ENCODE data around the gene PYGM. TPM values are rescaled to one million over a fixed set of nuclear protein-coding genes. Genes with fewer than 3 reads are reported as not detected.
A peak's percentile ranks its signal among the peaks of the same experiment; 100 is the strongest.

Gene PYGM
- total and polyA plus RNA-seq, 2 of the 8 experiments (the other 6 are each of a cell fraction or from before 2014, with no cell fraction given), result 9.6 to 10.0 TPM

- TF ChIP-seq RNF2 (IDR thresholded peaks at IDR 0.05; ENCODE audit: borderline replicate concordance, low read depth, low read length, missing control alignments, poor library complexity, severe bottlenecking) (no peak), HDAC6 (IDR thresholded peaks at IDR 0.05; ENCODE audit: low read depth, low read length) (no peak), BCL11A (IDR thresholded peaks at IDR 0.05; ENCODE audit: low read depth in 2 of 2, low read length in 2 of 2) (no peak), RXRA (IDR thresholded peaks at IDR 0.05; ENCODE audit: insufficient read depth, low read depth, low read length) (0 out of 2 replicates have a peak, but pooled peaks have one; percentile 42), ASH2L (IDR thresholded peaks at IDR 0.05; ENCODE audit: low read length) (peak; percentile 90), ATF3 (IDR thresholded peaks at IDR 0.05; ENCODE audit: insufficient read depth, low read depth, low read length) (no peak), POLR2AphosphoS5 (IDR thresholded peaks at IDR 0.05; ENCODE audit: low read depth, low read length) (peak; percentile 69), TBP (IDR thresholded peaks at IDR 0.05; ENCODE audit: low read depth, low read length) (0 out of 2 replicates have a peak, but pooled peaks have one; percentile 56), TAF7 (optimal IDR thresholded peaks at IDR 0.05; ENCODE audit: borderline replicate concordance, low read depth, low read length) (peak; percentile 20), HDAC2 (IDR thresholded peaks at IDR 0.05; ENCODE audit: borderline replicate concordance in 1 of 2, low read depth in 2 of 2, low read length in 2 of 2) (peak in 1 of 2 experiments; percentile 85; a peak in 3 of 4 replicates), SUZ12 (IDR thresholded peaks at IDR 0.05; ENCODE audit: low read length) (no peak), RFX5 (IDR thresholded peaks at IDR 0.05; ENCODE audit: borderline replicate concordance, low read depth, low read length) (no peak), KDM5A (IDR thresholded peaks at IDR 0.05; ENCODE audit: low read length) (no peak), BRCA1 (IDR thresholded peaks at IDR 0.05; ENCODE audit: low read depth, low read length) (no peak), YY1 (IDR thresholded peaks at IDR 0.05; ENCODE audit: low read depth, low read length) (no peak), FOSL1 (IDR thresholded peaks at IDR 0.05; ENCODE audit: insufficient read depth, low read depth, low read length) (no peak), ZNF274 (IDR thresholded peaks at IDR 0.05; ENCODE audit: borderline replicate concordance, extremely low read depth, low read length) (no peak), TAF1 (IDR thresholded peaks at IDR 0.05; ENCODE audit: low read depth, low read length) (0 out of 2 replicates have a peak, but pooled peaks have one; percentile 40), TCF12 (IDR thresholded peaks at IDR 0.05; ENCODE audit: low read depth, low read length) (peak; percentile 85; the same call in 1 of the 2 replicates), SIX5 (IDR thresholded peaks at IDR 0.05; ENCODE audit: low read depth, low read length) (no peak), SRF (IDR thresholded peaks at IDR 0.05; ENCODE audit: low read depth, low read length) (no peak), GTF2F1 (IDR thresholded peaks at IDR 0.05; ENCODE audit: borderline replicate concordance, low read depth, low read length) (no peak), SIRT6 (IDR thresholded peaks at IDR 0.05; ENCODE audit: low read length) (no peak), RBBP5 (IDR thresholded peaks at IDR 0.05; ENCODE audit: borderline replicate concordance, low read depth, low read length) (no peak; the same call in 1 of the 2 replicates)
Observed at GRCh38 chr11:64762674-64763525, 3.1 kb upstream of the PYGM start (continued).
